Hematopoietic multipotent progenitor cell treated with erythropoietin and hydrocortisone succinate and interleukin-3 and kit ligand, for 15 days (in vitro differentiated cells): ENCODE measurements around the gene FBXL7.

Source experiments
- DNase-seq: peaks from one replicate; pipeline ENCODE4 v3.0.0-alpha.2; 2015; ENCODE audit warnings: low spot score

Gene FBXL7

DNA sequence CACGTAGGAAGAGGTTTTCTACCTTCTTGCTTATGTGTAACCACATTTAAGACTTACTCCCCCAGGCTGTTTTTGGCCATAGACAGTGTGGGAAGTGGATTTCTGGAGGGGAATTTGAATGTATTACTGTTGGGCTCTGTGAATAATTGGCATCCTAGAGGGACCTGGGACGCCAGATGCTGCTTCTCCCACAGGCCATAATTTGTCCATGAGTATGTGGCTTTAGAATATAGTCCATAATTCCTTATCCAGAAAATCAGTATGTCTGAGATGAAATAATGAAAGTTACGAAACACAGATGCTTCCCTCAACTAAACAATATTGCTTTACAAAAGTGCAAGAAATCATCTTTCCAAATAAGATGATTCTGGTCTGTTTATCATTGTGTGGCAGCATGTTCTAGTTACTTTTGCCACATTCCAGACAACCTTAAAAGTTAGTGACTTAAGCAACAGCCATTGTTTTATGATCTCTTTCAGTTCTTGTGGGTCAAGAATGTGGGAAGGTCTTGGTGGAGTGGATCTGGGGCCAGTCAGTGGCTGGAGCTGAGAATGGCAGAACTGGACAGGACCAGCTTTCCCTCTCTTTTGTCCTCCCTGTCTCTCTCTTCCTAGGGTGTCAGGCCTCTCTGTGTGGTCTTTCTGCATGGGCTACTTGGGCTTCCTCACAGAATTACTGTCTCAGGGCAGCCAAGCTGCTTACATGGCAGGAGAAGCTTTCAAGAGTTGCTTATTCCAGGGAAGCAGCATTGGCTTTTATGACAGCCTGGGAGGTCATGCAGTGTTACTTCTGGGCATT, 79.4 kb downstream of the FBXL7 start:
- DNase-seq: no peak

- no peak for DNase-seq
These were observed 84.5 kb downstream of the FBXL7 start for GRCh38 chr5:15584528-15584927.

GRCh38 chr5:15585128-15585527, 85.1 kb downstream of the FBXL7 start:
- no peak for DNase-seq

DNA sequence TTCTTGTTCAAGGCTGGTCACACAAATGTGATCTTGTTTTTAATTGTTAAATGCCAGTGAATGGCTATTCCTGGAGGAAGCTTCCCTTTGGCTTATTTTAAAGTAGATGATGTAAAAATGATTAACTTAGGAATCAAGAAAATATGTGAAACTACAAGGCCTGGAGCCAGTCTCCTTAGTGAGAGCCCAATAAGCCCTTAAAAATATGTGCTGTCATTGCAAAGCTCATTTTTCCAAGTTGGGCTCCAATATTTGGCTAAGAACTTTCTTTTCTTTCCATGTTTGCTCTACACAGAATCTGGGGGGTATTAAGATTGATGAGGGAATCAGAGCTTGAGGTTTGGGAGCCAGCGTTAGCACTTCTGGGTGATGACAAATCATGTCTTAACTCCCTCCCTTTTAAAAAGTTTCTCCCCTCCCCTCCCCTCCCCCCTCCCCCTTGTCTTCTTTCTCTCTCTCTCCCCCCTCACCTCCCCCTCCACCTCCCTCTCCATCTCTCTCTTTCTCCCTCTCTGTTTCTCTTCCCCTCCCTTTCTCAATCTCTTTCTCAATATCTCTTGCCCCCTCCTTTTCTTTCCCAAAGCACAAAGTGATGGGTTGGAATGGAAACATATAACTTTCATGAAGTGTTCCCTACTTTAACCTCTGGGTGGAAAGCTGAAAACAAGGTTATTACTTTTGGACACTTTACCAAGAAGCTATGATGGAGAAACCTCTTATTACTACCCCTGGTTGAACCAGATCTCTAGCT, 86.0 kb downstream of the FBXL7 start:
- no peak for DNase-seq

DNA sequence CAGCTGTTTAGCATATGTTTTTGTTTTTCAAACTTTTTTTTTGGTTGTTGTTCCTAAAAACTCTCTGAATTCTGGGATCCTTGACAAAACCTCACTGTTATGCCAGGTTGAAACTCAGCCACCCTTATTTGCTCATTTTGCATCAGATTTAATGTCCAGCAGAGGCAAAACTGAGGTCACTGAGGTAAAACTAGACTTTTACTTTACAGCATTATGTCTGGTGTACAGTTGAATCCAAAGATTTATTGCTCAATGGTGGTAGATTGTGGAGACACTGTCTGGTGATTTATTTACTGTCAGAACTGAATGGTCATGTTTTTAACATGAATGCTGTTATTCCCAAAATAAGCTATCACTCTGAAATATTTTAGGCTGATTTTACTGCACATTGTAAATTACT, 87.9 kb downstream of the FBXL7 start:
- DNase-seq: no peak

DNA sequence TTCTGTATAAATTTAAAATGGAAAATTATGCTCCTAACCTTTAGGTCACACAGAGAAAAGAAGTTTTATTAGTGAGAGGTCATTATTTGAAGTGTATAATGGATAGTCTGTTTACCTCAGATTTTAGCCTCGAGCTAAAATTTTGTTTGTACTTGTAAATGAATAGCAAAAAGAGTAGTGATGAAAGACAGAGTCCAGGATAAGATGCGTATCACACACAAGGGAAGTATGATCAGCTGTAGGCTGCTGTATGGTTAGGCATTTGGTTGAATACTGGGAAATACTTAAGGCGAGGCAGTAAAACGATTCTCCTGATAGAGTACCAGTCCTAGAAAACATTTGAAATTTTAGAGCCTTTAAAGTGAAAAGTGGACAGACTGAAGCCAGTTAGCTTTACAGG, 92.7 kb downstream of the FBXL7 start:
- no peak for DNase-seq

GRCh38 chr5:15594977-15595568, 95.1 kb downstream of the FBXL7 start:
- DNase-seq: no peak

GRCh38 chr5:15595929-15596328, 95.9 kb downstream of the FBXL7 start:
- DNase-seq: no peak

DNA sequence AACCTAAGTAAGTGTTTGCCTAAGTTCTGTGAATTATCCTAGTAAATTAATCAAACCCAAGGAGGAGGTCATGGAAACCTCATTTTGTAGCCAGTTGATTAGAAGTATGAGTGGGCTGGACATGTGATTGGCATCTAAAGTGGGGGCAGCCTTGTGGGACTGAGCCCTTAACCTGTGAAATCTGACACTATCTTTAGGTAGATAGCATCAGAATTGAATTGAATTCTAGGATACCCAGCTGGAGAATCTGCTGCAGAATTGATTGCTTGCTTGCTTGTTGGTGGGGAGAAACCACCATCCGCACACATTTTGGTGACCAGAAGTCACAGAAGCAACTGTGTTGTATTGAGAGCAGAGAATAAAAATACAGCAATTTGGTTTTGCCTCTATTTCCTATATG, 97.0 kb downstream of the FBXL7 start:
- no peak for DNase-seq

- no peak for DNase-seq
These were observed 97.8 kb downstream of the FBXL7 start for GRCh38 chr5:15597804-15598203.

DNA sequence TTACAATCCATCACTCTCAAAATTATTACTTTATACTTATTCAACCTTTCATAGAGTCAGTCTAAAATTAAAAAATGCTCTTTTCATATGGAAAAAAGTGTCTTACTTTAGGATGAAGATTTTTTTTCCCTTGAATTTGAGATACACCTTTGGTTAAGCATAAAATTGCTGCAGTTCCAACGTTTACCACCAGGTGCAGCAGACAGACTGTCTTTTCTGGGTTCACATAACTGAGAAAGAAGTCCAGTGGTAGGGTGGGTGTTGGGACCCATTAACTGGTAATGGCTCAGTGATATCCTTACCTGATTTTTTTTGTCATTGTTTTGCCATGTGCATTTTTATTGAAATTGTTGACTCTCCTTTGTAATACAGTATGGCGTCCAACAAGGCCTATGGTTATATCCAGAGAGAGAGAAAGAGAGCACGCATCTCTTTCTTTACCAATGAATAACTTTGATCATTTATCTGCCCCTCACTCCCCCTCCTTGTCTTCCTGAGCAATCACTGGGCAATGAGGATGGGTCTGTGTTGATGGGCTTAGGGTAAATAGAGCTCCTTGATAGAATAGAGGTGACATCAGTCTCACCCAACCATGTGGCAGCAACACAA, 98.4 kb downstream of the FBXL7 start:
- no peak for DNase-seq

GRCh38 chr5:15600035-15600434, 100.1 kb downstream of the FBXL7 start:
- DNase-seq: no peak

- DNase-seq: no peak
These were observed 101.3 kb downstream of the FBXL7 start for GRCh38 chr5:15601274-15601673.

DNA sequence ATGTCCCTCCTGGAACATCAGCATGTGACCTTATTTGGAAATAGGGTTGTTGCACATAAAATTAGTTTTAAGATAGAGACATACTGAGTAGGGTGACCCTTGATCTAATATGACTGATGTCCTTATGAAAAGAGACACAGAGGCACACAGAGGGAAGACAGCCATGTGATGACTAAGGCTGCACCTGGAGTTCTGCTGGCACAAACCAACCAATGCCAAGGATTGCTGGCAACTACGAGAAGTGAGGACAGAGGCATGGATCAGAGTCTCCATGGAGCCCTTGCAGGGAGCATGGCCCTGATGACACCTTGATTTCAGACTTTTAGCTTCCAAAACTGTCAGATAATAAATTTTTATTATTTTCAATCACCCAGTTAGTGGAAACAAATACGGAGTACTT, 101.9 kb downstream of the FBXL7 start:
- DNase-seq: no peak

- no peak for DNase-seq
These were observed 105.0 kb downstream of the FBXL7 start for GRCh38 chr5:15604986-15605385.

DNA sequence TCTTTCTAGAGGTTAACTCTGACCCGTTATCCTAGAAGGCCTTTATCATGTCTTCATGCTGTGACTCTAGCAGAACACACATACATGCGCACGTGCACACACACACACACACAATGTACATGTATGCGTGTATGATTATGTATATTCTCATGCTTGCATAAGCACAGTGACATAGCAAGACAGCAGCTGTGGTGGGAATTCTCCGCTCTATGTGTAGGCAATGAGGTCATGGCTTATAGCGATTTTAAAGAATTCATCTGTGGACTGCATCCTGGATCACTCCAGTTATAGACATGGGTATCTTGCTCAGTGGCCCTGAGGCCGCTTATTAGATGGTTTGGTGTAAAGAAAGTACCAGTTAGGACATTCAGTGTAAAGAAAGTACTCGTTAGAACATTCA, 106.2 kb downstream of the FBXL7 start:
- DNase-seq: no peak

GRCh38 chr5:15607076-15607475, 107.1 kb downstream of the FBXL7 start:
- DNase-seq: no peak

DNA sequence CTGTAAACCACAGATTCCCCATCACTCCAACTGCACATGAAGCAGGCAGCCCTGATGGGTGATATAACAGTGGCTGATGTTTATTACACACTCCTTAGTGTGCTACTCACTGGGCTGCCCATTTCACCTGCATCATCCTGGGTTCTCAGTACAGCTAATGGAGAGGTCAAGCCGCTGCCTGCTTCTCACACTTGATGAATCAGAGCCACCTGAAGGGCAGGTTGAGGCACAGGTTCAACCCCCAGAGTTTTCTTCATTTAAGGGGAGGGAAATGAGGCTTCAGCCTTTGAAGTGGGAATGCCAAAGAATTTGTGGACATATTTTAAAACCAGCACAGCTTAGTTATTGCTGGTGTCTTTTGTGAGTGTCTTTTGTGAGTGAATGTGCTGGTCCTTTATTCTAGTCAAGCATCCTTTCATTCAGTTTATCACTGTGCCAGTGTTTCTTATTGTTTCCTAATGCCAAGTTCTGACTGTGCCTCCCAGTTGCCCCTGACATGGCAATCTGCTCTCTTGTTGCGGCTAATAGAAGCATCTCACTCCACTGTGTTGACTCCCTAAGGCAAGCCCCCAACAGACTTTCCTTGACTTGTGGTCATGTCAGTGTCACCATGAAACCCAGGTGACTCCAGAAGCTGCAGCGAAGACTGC, 109.2 kb downstream of the FBXL7 start:
- DNase-seq: no peak

DNA sequence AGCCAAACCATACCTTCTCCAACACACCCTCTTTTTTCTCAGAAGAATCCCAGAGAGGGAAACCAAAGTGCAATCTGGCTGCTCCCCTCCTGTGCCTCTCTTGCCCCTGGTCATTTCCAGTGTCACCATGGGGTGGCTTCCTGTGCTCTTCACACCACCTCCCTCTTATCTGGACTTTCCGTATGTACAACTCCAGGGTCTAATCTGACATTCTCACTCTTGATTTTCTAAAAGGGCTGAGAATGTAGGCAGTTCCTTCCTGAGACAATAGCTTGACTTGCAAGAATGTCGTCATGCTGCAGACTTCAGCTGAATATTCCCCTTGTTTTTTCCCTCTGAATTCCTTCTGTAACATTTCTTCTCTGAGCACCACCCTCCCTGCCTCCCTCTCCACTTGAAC, 110.2 kb downstream of the FBXL7 start:
- no peak for DNase-seq

GRCh38 chr5:15611008-15611407, 111.0 kb downstream of the FBXL7 start:
- no peak for DNase-seq

GRCh38 chr5:15612915-15613635, 113.1 kb downstream of the FBXL7 start:
- no peak for DNase-seq

DNA sequence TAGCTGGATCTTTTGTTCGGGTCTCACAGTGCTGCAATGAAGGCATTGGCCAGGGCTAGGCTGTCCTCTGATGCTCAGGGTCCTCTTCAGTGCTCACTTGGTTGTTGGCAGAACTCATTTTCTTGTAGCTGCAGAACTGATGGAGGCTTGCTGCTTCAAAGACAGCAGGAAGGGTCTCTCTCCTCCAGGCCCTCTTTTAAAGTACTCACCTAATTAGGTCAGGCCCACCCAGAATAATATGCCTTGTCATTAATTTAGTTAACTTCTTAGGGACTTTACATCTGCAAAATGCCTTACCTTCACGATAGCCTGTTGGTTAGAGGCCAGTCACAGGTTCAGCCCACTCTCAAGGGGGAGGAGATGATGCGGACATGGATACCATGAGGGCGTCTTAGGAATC, 114.7 kb downstream of the FBXL7 start:
- no peak for DNase-seq
